Measurements from ENCODE around the gene POM121C. TPM values are rescaled to one million over a fixed set of nuclear protein-coding genes. Genes with fewer than 3 reads are reported as not detected.
"Not testable (repeated sequence)": the region's sequence is repeated elsewhere in the genome, so short reads cannot be mapped to it uniquely, and the experiment has no call there.

Gene POM121C
- total and polyA plus RNA-seq, 2 experiments from 2014 or later = 13.4 to 19.9 TPM

DNA sequence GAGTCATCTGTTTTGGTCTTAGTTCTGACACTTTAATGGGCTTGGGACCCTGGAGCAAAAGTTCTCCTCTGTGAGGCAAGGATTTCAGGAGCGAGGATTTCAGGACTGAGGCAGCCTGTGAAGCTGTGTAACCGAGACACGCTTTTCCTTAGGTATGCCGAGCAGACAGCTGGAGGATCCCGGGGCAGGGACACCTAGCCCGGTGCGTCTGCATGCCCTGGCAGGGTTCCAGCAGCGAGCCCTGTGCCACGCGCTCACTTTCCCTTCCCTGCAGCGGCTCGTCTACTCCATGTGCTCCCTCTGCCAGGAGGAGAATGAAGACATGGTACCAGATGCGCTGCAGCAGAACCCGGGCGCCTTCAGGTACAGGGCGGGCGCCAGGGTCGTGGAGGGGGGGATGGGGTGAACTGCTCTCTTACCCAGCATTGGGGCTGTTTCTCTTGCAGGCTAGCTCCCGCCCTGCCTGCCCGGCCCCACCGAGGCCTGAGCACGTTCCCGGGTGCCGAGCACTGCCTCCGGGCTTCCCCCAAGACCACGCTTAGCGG lies 70.2 kb downstream of the POM121C start:
- WGBS (ENCODE audit: low lambda C conversion rate, missing lambda C conversion rate) = 95% methylated on average over 13 of the region's 27 CpGs
- H3K4me3 ChIP-seq; H3K27me3 ChIP-seq; H4K20me1 ChIP-seq (ENCODE audit: insufficient read depth, poor library complexity, severe bottlenecking); DNase-seq (ENCODE audit: low spot score); H3K9me3 ChIP-seq (ENCODE audit: low read depth); H3K27ac ChIP-seq; H3K4me1 ChIP-seq (ENCODE audit: insufficient read depth); H3K4me2 ChIP-seq; H3K79me2 ChIP-seq; H3K36me3 ChIP-seq (replicated peaks; ENCODE audit: insufficient read depth, low read depth); H2AFZ ChIP-seq; H3K9me2 ChIP-seq (replicated peaks; ENCODE audit: insufficient read depth): not testable (repeated sequence)

DNA sequence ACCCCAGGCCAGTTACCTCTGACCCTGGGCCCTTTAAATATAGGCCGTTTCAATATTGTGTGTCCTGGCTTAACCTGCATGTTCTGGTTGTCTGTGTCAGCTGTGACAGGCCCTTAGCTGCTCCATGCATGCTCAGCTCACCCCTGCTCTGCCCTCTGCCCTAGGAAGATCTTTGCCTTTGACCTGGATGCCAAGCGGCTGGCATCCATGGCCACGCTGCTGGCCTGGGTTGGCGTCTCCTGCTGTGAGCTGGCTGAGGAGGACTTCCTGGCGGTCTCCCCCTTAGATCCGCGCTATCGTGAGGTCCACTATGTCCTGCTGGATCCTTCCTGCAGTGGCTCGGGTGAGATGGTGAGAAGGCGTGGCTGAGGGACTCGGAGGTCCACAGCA lies 70.7 kb downstream of the POM121C start:
- H4K20me1 ChIP-seq (ENCODE audit: insufficient read depth, poor library complexity, severe bottlenecking) = not testable (repeated sequence)
- 89% methylated on average over 10 of the region's 11 CpGs for WGBS (ENCODE audit: low lambda C conversion rate, missing lambda C conversion rate)

DNA sequence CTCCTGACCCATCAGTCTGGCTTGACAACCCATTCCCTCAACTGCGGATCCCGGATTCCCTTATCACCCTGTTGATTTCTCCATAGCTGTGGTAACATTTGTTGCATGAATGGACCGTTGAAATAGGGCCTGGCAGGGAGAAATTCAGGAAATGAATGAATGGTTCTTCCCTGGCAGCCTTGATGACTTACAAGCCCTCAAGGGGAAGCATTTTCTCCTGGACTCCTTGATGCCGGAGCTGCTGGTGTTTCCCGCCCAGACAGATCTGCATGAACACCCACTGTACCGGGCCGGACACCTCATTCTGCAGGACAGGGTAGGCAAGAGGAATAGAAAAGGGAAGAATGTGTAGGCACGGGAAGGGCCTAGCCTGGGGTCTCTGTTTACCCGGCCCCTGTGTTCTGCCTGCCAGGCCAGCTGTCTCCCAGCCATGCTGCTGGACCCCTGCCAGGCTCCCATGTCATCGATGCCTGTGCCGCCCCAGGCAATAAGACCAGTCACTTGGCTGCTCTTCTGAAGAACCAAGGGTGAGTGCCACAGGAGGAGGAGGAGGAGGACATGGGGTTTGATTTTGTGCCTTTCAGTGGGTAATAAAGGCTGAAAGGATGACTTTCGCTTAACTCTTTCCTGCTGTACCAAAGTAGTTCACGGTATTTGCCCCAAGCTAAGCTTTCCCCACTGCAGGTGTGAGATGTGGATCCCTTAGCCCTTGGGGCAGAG lies 71.2 kb downstream of the POM121C start:
- 87% methylated on average over 11 of the region's 13 CpGs for WGBS (ENCODE audit: low lambda C conversion rate, missing lambda C conversion rate)
- H3K4me2 ChIP-seq = not testable (repeated sequence)

More for the DNA sequence above, 70.7 kb downstream of the POM121C start:
- not testable (repeated sequence) for H3K27ac ChIP-seq; H3K79me2 ChIP-seq; H3K4me2 ChIP-seq; DNase-seq (ENCODE audit: low spot score); H3K4me1 ChIP-seq (ENCODE audit: insufficient read depth); H3K4me3 ChIP-seq; H3K27me3 ChIP-seq; H3K9me3 ChIP-seq (ENCODE audit: low read depth); H3K36me3 ChIP-seq (replicated peaks; ENCODE audit: insufficient read depth, low read depth); H2AFZ ChIP-seq; H3K9me2 ChIP-seq (replicated peaks; ENCODE audit: insufficient read depth)

DNA sequence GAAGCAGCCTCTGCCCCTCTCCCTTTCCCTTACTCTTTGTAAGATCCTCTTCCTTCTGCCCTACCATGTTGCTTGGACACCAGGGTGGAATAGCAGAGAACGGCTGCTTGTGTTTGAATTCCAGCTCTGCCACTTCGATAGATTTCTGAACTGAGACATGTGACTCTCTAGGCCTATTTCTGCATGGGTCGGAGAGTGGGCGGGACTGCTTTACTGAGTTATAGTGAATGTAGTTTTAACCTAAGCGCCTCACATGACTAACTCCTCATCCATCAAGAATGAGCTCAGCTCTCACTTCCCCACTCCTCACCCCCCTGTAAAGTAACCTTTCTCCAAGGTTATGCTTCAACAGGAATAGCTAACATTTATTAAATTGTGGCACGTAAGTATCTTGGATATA lies 71.9 kb downstream of the POM121C start:
- H3K4me2 ChIP-seq; H2AFZ ChIP-seq; H3K79me2 ChIP-seq; H3K4me3 ChIP-seq; H3K36me3 ChIP-seq (replicated peaks; ENCODE audit: insufficient read depth, low read depth); H4K20me1 ChIP-seq (ENCODE audit: insufficient read depth, poor library complexity, severe bottlenecking); H3K9me3 ChIP-seq (ENCODE audit: low read depth); H3K27ac ChIP-seq; H3K9me2 ChIP-seq (replicated peaks; ENCODE audit: insufficient read depth); H3K4me1 ChIP-seq (ENCODE audit: insufficient read depth); DNase-seq (ENCODE audit: low spot score); H3K27me3 ChIP-seq: not testable (repeated sequence)
- WGBS (ENCODE audit: low lambda C conversion rate, missing lambda C conversion rate) = 92% methylated on average over 4 of the region's 6 CpGs

More for the DNA sequence above, 71.2 kb downstream of the POM121C start:
- DNase-seq (ENCODE audit: low spot score); H3K9me2 ChIP-seq (replicated peaks; ENCODE audit: insufficient read depth); H3K9me3 ChIP-seq (ENCODE audit: low read depth); H3K27me3 ChIP-seq; H3K36me3 ChIP-seq (replicated peaks; ENCODE audit: insufficient read depth, low read depth); H3K4me3 ChIP-seq; H3K27ac ChIP-seq; H2AFZ ChIP-seq; H4K20me1 ChIP-seq (ENCODE audit: insufficient read depth, poor library complexity, severe bottlenecking); H3K79me2 ChIP-seq; H3K4me1 ChIP-seq (ENCODE audit: insufficient read depth): not testable (repeated sequence)

DNA sequence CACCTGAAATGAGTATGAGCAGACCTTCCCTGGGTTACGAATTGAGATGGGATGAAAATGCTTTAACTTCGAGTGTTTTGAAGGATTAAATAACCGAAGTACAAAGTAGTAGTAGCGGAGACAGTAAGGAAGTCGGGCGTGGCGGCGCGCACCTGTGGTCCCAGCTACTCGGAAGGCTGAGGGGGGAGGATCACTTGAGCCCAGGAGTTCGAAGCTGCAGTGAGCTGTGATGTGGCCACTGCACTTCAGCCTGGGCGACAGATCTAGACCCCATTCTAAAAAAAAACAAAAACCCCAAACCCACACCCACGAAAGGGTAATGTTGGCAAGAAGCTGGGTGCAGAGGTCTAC lies 75.3 kb downstream of the POM121C start:
- H3K36me3 ChIP-seq (replicated peaks; ENCODE audit: insufficient read depth, low read depth); H2AFZ ChIP-seq; H3K4me2 ChIP-seq; H4K20me1 ChIP-seq (ENCODE audit: insufficient read depth, poor library complexity, severe bottlenecking); DNase-seq (ENCODE audit: low spot score); H3K9me2 ChIP-seq (replicated peaks; ENCODE audit: insufficient read depth); H3K27ac ChIP-seq; H3K9me3 ChIP-seq (ENCODE audit: low read depth); H3K27me3 ChIP-seq; H3K79me2 ChIP-seq; H3K4me1 ChIP-seq (ENCODE audit: insufficient read depth); H3K4me3 ChIP-seq: not testable (repeated sequence)
- no CpG with 5 or more reads among the region's 13 CpGs for WGBS (ENCODE audit: low lambda C conversion rate, missing lambda C conversion rate)

DNA sequence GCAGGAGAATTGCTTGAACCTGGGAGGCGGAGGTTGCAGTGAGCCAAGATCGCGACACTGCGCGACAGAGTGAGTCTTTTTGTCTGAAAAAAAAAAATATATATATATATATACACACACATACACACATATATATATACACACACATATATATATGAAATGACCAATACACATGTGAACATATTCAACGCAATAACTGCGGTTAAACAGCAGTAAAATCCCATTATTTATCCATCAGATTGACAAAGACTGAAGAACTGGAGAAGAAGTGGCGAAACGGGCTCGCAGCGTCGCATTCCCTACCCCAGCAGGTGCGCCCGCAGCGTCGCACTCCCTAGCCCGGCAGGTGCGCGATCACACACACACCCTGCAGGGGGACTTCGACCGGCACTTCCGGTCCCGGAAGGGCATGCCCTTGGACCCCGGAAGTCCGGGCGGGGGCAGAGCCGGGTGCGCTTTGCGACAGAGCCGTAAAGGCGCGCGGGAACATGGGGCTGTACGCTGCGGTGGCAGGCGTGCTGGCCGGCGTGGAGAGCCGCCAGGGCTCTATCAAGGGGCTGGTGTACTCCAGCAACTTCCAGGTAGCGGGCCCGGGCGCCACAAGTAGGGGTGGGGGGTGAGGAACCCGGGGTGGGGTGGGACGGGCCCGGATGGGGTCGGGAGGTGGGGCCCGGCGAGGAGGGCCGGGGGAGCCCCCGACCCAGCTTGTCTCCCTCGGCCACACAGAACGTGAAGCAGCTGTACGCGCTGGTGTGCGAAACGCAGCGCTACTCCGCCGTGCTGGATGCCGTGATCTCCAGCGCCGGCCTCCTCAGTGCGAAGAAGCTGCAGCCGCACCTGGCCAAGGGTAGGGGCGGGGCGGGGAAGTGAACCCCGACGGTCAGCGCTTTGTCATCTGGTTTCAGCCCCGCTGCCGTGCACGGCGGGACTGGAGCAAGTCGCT lies 75.9 kb downstream of the POM121C start:
- H3K36me3 ChIP-seq (replicated peaks; ENCODE audit: insufficient read depth, low read depth); H2AFZ ChIP-seq; H3K4me2 ChIP-seq; H3K4me1 ChIP-seq (ENCODE audit: insufficient read depth); H4K20me1 ChIP-seq (ENCODE audit: insufficient read depth, poor library complexity, severe bottlenecking); H3K79me2 ChIP-seq; H3K9me3 ChIP-seq (ENCODE audit: low read depth); H3K4me3 ChIP-seq; H3K27me3 ChIP-seq; H3K27ac ChIP-seq; H3K9me2 ChIP-seq (replicated peaks; ENCODE audit: insufficient read depth); DNase-seq (ENCODE audit: low spot score): not testable (repeated sequence)
- WGBS (ENCODE audit: low lambda C conversion rate, missing lambda C conversion rate) = 33% methylated on average over 11 of the region's 74 CpGs

DNA sequence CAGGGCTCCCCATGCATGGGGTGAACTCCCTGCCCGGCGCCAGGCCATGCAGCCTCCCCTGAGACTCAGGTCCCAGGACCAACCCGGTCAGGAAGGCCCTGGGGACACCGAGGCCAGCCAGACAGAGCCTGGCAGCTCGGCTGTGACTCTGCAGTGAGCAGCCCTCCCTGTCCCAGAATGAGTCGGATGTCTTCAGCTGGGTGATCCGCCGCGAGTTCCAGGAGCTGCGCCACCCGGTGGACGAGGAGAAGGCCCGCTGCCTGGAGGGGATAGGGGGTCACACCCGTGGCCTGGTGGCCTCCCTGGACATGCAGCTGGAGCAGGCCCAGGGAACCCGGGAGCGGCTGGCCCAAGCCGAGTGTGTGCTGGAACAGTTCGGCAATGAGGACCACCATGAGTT lies 81.4 kb downstream of the POM121C start:
- not testable (repeated sequence) for H2AFZ ChIP-seq; H3K9me2 ChIP-seq (replicated peaks; ENCODE audit: insufficient read depth); H3K36me3 ChIP-seq (replicated peaks; ENCODE audit: insufficient read depth, low read depth); DNase-seq (ENCODE audit: low spot score); H3K27ac ChIP-seq; H4K20me1 ChIP-seq (ENCODE audit: insufficient read depth, poor library complexity, severe bottlenecking); H3K4me2 ChIP-seq; H3K79me2 ChIP-seq; H3K9me3 ChIP-seq (ENCODE audit: low read depth); H3K4me3 ChIP-seq; H3K4me1 ChIP-seq (ENCODE audit: insufficient read depth); H3K27me3 ChIP-seq
- 63% methylated on average over 4 of the region's 18 CpGs for WGBS (ENCODE audit: low lambda C conversion rate, missing lambda C conversion rate)

DNA sequence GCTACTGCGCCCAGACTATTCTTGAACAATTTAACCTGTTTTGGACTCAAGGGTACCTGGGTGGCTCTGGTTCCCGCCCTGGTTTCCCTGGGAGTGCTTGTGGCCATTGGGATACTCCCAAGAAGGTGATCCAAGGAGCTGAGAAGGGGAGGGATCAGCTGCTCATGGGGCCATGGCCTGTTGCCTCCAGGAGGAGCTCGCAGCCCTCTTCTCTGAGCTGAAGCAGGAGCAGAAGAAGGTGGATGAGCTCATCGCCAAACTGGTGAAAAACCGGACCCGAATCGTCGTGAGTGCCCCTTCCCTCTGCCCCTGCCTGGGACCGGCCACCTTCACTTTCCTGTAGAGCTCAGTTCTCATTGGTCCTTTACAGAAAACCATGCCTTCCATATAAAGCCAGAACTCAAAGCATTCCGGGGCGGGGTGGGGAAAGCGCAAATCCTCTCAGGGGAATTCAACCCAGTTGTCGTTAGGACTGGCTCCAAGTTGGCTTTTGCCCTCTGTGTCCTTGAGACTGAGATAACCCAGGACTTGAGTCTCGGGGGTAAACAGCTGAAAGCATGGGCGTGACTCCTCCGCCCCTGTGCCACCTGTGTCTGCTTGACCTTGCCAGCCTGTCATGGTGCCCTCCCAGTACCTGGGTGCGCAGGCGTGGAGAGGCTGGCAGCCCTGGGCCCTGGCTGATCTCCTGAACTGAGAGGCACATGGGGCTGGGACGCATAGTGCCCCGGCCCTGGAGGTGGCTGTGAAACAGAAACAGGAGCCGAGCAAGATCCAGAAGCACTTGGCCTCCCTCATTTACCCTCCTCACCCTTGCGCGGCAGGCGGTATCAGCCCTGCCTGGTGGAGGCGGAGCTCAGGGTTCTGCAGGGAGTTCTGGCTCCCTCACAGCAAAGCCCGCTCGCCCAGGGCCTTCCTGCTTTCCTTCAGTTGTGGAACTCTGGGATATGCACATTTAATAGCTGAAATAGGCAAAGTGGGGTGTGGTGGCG lies 82.3 kb downstream of the POM121C start:
- not testable (repeated sequence) for H3K9me3 ChIP-seq (ENCODE audit: low read depth); H3K4me1 ChIP-seq (ENCODE audit: insufficient read depth); H3K4me3 ChIP-seq; H4K20me1 ChIP-seq (ENCODE audit: insufficient read depth, poor library complexity, severe bottlenecking); H3K4me2 ChIP-seq; H3K36me3 ChIP-seq (replicated peaks; ENCODE audit: insufficient read depth, low read depth); DNase-seq (ENCODE audit: low spot score); H3K27me3 ChIP-seq; H3K27ac ChIP-seq; H3K9me2 ChIP-seq (replicated peaks; ENCODE audit: insufficient read depth); H3K79me2 ChIP-seq; H2AFZ ChIP-seq
- no CpG with 5 or more reads among the region's 28 CpGs for WGBS (ENCODE audit: low lambda C conversion rate, missing lambda C conversion rate)

Data from hepatocyte (in vitro differentiated cells).